AG09319 (cell line): ENCODE results near the gene FUT3.
"Not testable (repeated sequence)": the region's sequence is repeated elsewhere in the genome, so short reads cannot be mapped to it uniquely, and the experiment has no call there.

Experiments
- DNase-seq: peaks from one replicate; pipeline ENCODE4 v3.0.0-alpha.2; 2010; ENCODE audit warnings: low read depth; ENCODE audit errors: extremely low read depth
- CTCF ChIP-seq: IDR thresholded peaks from 2 replicates; pipeline ENCODE4 v1.5.1; 2011; ENCODE audit warnings: low read depth, mild to moderate bottlenecking, inconsistent platforms, low read length, moderate library complexity

Gene FUT3

GRCh38 chr19:5865772-5866171 is 14.5 kb upstream of the FUT3 start:
- no peak for DNase-seq
- no peak for TF ChIP-seq CTCF

GRCh38 chr19:5864725-5865486 is 13.7 kb upstream of the FUT3 start:
- DNase-seq: no peak
- TF ChIP-seq CTCF: no peak

- DNase-seq: no peak
- TF ChIP-seq CTCF: no peak
These were observed 12.9 kb upstream of the FUT3 start for GRCh38 chr19:5864013-5864720.

GRCh38 chr19:5863030-5863665 is 11.9 kb upstream of the FUT3 start:
- DNase-seq: no peak
- TF ChIP-seq CTCF: no peak

- TF ChIP-seq CTCF: no peak
- no peak for DNase-seq
These were observed 6.2 kb upstream of the FUT3 start for GRCh38 chr19:5857203-5858081.

GRCh38 chr19:5855151-5855550 is 3.9 kb upstream of the FUT3 start:
- DNase-seq: not testable (repeated sequence)

- DNase-seq: not testable (repeated sequence)
These were observed 2.9 kb upstream of the FUT3 start for GRCh38 chr19:5854121-5854520.
